ENCODE results near the gene WASHC4.

WASHC4 gene

DNA sequence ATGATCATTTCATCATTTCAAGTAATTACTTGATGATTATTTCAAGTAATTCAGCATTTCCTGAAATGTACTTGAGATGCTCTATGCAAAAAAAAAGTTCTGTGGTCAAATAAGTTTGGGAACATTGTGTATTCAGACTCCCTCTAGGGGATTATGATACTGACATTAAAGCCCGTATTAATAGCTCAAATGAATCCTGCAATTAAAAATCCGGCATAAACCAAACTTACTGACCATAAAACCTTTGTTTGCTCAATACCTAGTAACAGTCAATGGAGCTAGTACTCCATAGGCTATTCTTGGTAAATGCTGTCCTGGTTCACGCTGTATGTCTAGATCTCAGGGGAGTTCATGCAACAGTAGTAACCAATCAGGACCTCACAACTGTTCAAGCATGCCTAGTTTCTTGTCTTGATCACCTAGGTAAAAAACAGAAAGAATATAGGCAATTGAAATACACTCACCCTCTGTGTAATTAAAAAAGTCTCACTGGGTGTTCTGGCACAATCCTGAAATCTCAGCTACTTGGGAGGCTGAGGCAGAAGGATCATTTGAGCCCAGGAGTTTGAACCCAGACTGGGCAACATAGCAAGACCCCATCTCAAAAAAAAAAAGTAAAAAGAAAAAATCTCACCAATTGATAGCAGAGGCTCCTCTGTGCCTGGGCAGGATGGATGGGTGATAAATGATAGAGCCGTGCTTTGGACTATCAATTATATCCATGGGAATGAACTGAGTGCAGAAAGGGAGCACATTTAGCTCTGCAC is 37.4 kb upstream of the WASHC4 start:
- DNase-seq (ENCODE audit: low read depth, low spot score): no peak
- TF ChIP-seq, protein P1, sequence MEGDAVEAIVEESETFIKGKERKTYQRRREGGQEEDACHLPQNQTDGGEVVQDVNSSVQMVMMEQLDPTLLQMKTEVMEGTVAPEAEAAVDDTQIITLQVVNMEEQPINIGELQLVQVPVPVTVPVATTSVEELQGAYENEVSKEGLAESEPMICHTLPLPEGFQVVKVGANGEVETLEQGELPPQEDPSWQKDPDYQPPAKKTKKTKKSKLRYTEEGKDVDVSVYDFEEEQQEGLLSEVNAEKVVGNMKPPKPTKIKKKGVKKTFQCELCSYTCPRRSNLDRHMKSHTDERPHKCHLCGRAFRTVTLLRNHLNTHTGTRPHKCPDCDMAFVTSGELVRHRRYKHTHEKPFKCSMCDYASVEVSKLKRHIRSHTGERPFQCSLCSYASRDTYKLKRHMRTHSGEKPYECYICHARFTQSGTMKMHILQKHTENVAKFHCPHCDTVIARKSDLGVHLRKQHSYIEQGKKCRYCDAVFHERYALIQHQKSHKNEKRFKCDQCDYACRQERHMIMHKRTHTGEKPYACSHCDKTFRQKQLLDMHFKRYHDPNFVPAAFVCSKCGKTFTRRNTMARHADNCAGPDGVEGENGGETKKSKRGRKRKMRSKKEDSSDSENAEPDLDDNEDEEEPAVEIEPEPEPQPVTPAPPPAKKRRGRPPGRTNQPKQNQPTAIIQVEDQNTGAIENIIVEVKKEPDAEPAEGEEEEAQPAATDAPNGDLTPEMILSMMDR (IDR thresholded peaks at IDR 0.05; ENCODE audit: insufficient read depth, low read length, missing control alignments): no peak
- no peak overlapping the region for H3K4me3 ChIP-seq (ENCODE audit: low read depth, low read length)
- ChIA-PET POLR2A (interaction anchor here (1.6 kb wide), 1 partner anchor 13 kb away, joined by 8 read pairs; no protein-coding TSS in a partner anchor), CTCF (interaction anchor here (0.5 to 12.6 kb wide), 7 partner anchors 9 to 1133 kb away, joined by 3 to 113 read pairs (median 6); no protein-coding TSS in a partner anchor)

DNA sequence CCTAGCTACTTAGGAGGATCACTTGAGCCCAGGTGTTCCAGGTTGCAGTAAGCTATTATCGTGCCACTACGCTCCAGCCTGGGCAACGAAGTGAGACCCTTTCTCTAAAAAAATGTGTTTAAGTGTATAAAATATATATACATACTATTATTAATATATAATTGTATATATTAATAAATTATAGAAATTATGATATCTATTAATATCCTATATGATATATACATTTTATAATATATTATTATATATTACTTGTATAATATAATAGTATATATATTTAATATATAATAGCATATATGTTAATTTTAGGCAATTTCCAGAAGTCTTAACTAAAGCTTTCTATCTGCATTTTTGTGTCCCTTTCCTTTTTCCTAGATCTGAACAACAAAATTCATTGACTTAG is 35.5 kb upstream of the WASHC4 start:
- ChIA-PET POLR2A (interaction anchor here (1.6 kb wide), 1 partner anchor 11 kb away, joined by 8 read pairs; no protein-coding TSS in a partner anchor), CTCF (interaction anchor here (2.8 to 12.6 kb wide), 2 partner anchors 19 to 25 kb away, joined by 8 to 113 read pairs; no protein-coding TSS in a partner anchor)
- DNase-seq (ENCODE audit: low read depth, low spot score): no peak
- TF ChIP-seq, protein P1 (IDR thresholded peaks at IDR 0.05; ENCODE audit: insufficient read depth, low read length, missing control alignments): no peak
- H3K4me3 ChIP-seq (ENCODE audit: low read depth, low read length): no peak overlapping the region

GRCh38 chr12:105072888-105073488 is 34.5 kb upstream of the WASHC4 start:
- ChIA-PET CTCF (interaction anchor here (0.8 to 2.0 kb wide), 6 partner anchors 10 to 29 kb away, joined by 3 to 8 read pairs (median 4); no protein-coding TSS in a partner anchor), POLR2A (no interaction called here)
- TF ChIP-seq, protein P1 (IDR thresholded peaks at IDR 0.05; ENCODE audit: insufficient read depth, low read length, missing control alignments): no peak
- no peak for DNase-seq (ENCODE audit: low read depth, low spot score)
- no peak overlapping the region for H3K4me3 ChIP-seq (ENCODE audit: low read depth, low read length)

DNA sequence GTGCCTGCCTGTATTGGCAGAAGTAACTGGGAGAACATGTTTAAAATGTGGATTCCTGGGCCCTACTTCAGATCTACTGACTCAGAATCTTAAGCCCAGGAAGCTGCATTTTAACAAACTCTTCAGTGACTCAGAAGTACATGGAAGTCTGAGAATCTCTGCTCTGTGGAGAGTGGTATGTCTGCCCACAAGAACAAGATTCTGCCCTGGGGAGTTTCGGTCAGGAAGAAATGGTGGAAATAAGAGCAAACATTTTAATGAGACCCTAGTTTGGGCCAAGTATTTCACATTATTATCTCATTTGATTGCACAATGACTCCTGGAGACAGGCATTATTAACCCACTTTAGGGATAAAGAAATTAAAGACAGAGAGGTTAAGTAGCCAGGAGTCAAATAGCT is 31.4 kb upstream of the WASHC4 start:
- peak; percentile 52 for DNase-seq (ENCODE audit: low read depth, low spot score)
- TF ChIP-seq, protein P1 (IDR thresholded peaks at IDR 0.05; ENCODE audit: insufficient read depth, low read length, missing control alignments): no peak
- ChIA-PET CTCF (no interaction called here), POLR2A (interaction anchor here (0.6 kb wide), 1 partner anchor 450 kb away, joined by 5 read pairs; no protein-coding TSS in a partner anchor)
- no peak overlapping the region for H3K4me3 ChIP-seq (ENCODE audit: low read depth, low read length)

GRCh38 chr12:105076913-105077312 is 30.6 kb upstream of the WASHC4 start:
- ChIA-PET CTCF (no interaction called here), POLR2A (interaction anchor here (0.6 to 1.2 kb wide), 2 partner anchors 30 to 451 kb away, joined by 4 to 5 read pairs; partner anchors contain the start of gene WASHC4)

More at GRCh38 chr12:105076913-105077312, 30.6 kb upstream of the WASHC4 start:
- no peak overlapping the region for H3K4me3 ChIP-seq (ENCODE audit: low read depth, low read length)
- TF ChIP-seq, protein P1 (IDR thresholded peaks at IDR 0.05; ENCODE audit: insufficient read depth, low read length, missing control alignments): no peak
- no peak for DNase-seq (ENCODE audit: low read depth, low spot score)
